Fibroblast of pulmonary artery (primary cell): ENCODE data around the gene UNC13D.
"Not testable (repeated sequence)": the region's sequence is repeated elsewhere in the genome, so short reads cannot be mapped to it uniquely, and the experiment has no call there.

Experiments used
- DNase-seq: peaks from one replicate; pipeline ENCODE4 v3.0.0-alpha.2; 2010; ENCODE audit warnings: low read depth
- H3K4me3 ChIP-seq: replicated peaks from 2 replicates; pipeline ENCODE4 v1.5.1; 2011; ENCODE audit warnings: low read depth, mild to moderate bottlenecking, control low read depth, low read length, moderate library complexity
- CTCF ChIP-seq: IDR thresholded peaks from 2 replicates; pipeline ENCODE4 v1.5.1; 2011; ENCODE audit warnings: mild to moderate bottlenecking, control low read depth, low read length, inconsistent platforms; ENCODE audit errors: missing control alignments

UNC13D gene

GRCh38 chr17:75861927-75862317 lies 17.7 kb upstream of the UNC13D start:
- no peak for DNase-seq
- TF ChIP-seq CTCF, result no peak
- no peak overlapping the region for H3K4me3 ChIP-seq

GRCh38 chr17:75859358-75859757 lies 15.2 kb upstream of the UNC13D start:
- DNase-seq, H3K4me3 ChIP-seq: not testable (repeated sequence)

GRCh38 chr17:75856062-75856756 lies 12.0 kb upstream of the UNC13D start:
- TF ChIP-seq CTCF, result no peak
- H3K4me3 ChIP-seq, result peak overlapping the region; percentile 90
- no peak for DNase-seq

GRCh38 chr17:75855310-75856061 lies 11.3 kb upstream of the UNC13D start, which contains the start of gene WBP2:
Gene WBP2, minus strand, starts transcription at chr17:75855335. Its CDS starts 38 bp downstream, at chr17:75855297.
- peak within 1 kb of the TSS; percentile 90 for H3K4me3 ChIP-seq
- peak; percentile 100 for DNase-seq
- TF ChIP-seq CTCF, result no peak

- no peak for DNase-seq
- peak overlapping the region; percentile 90 for H3K4me3 ChIP-seq
- TF ChIP-seq CTCF, result no peak
Observed at GRCh38 chr17:75854881-75855309, 10.7 kb upstream of the UNC13D start.

- H3K4me3 ChIP-seq, result peak overlapping the region; percentile 90
- DNase-seq, result peak; percentile 66
- TF ChIP-seq CTCF, result no peak
Observed at GRCh38 chr17:75854101-75854748, 10.0 kb upstream of the UNC13D start.

- DNase-seq, result peak; percentile 59
Observed at GRCh38 chr17:75853433-75853832, 9.2 kb upstream of the UNC13D start.

GRCh38 chr17:75851693-75851991 lies 7.4 kb upstream of the UNC13D start:
- not testable (repeated sequence) for H3K4me3 ChIP-seq, DNase-seq

More at GRCh38 chr17:75853433-75853832, 9.2 kb upstream of the UNC13D start:
- H3K4me3 ChIP-seq, result no peak overlapping the region
- no peak for TF ChIP-seq CTCF
